IPS DF 4.7 (cell line): ENCODE measurements around the gene NAV2.

Source experiments
- DNase-seq: peaks from one replicate; pipeline ENCODE4 v3.0.0-alpha.2; 2013; ENCODE audit warnings: low spot score; ENCODE audit errors: extremely low read depth

The NAV2 gene

GRCh38 chr11:20134991-20135736, 422.5 kb downstream of the NAV2 start:
- DNase-seq, result no peak

- no peak for DNase-seq
Measured at GRCh38 chr11:20137637-20138036, 425.0 kb downstream of the NAV2 start.

- DNase-seq, result no peak
Measured at GRCh38 chr11:20138707-20139106, 426.1 kb downstream of the NAV2 start.

GRCh38 chr11:20154381-20154780, 441.7 kb downstream of the NAV2 start:
- DNase-seq, result no peak

- DNase-seq, result no peak
Measured at GRCh38 chr11:20155683-20156279, 443.1 kb downstream of the NAV2 start.

- no peak for DNase-seq
Measured at GRCh38 chr11:20156280-20156875, 443.7 kb downstream of the NAV2 start.

- DNase-seq, result no peak
Measured at GRCh38 chr11:20156876-20157613, 444.4 kb downstream of the NAV2 start.

GRCh38 chr11:20157728-20158127, 445.1 kb downstream of the NAV2 start:
- DNase-seq, result no peak

GRCh38 chr11:20158597-20159257, 446.1 kb downstream of the NAV2 start:
- DNase-seq, result no peak

- DNase-seq, result no peak
Measured at GRCh38 chr11:20159466-20160381, 447.1 kb downstream of the NAV2 start.

GRCh38 chr11:20160425-20161229, 448.0 kb downstream of the NAV2 start, which contains the start of gene DBX1:
Gene DBX1, minus strand, starts transcription at chr11:20160475. Its CDS starts 151 bp downstream, at chr11:20160324.
- no peak for DNase-seq

GRCh38 chr11:20161230-20161918, 448.7 kb downstream of the NAV2 start:
- no peak for DNase-seq

- DNase-seq, result no peak
Measured at GRCh38 chr11:20161923-20162744, 449.5 kb downstream of the NAV2 start.

- DNase-seq, result no peak
Measured at GRCh38 chr11:20162824-20163782, 450.5 kb downstream of the NAV2 start.

GRCh38 chr11:20163783-20164481, 451.3 kb downstream of the NAV2 start:
- DNase-seq, result no peak
